ENCODE results near the gene PSPN. TPM values are rescaled to one million over a fixed set of nuclear protein-coding genes. Genes with fewer than 3 reads are reported as not detected.

The PSPN gene
- total and polyA plus RNA-seq, 9 of the 15 experiments (the other 6 are each of a cell fraction or from before 2014, with no cell fraction given), result 0.21 to 1.1 (median 0.58) TPM

DNA sequence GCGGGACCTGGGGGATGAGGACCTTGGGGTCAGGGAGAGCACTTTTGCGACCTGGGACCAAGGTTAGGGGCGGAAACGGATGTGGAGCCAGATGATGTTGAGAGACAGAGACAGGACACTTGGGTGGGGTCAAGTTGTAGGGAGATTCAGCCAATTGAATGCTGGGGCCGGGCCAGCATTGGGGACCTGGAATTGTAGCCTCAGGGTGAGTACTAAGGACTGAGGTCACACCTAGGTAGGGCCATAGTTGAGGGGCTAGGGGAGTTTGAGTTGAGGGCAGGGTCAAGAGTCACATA, 2.0 kb downstream of the PSPN start (continued):
- TF ChIP-seq NCOA4 (IDR thresholded peaks at IDR 0.05; ENCODE audit: partially characterized antibody) (no peak), ZKSCAN1 (IDR thresholded peaks at IDR 0.05; ENCODE audit: low read depth, low read length) (no peak), SMAD2 (IDR thresholded peaks at IDR 0.05; ENCODE audit: low read depth, low read length) (no peak), POLR2A (conservative IDR thresholded peaks at IDR 0.05) (peak; percentile 45; the same call in 1 of the 2 replicates), ZNF41 (CRISPR knock-in tag; conservative IDR thresholded peaks at IDR 0.05) (no peak), MCM7 (IDR thresholded peaks at IDR 0.05) (no peak), POLR2B (IDR thresholded peaks at IDR 0.05; ENCODE audit: low read depth, partially characterized antibody) (peak; percentile 26), SIN3A (IDR thresholded peaks at IDR 0.05; ENCODE audit: borderline replicate concordance in 2 of 2, control insufficient read depth in 1 of 2, low read depth in 2 of 2, low read length in 2 of 2) (no peak)
- TF ChIP-seq, protein P1, sequence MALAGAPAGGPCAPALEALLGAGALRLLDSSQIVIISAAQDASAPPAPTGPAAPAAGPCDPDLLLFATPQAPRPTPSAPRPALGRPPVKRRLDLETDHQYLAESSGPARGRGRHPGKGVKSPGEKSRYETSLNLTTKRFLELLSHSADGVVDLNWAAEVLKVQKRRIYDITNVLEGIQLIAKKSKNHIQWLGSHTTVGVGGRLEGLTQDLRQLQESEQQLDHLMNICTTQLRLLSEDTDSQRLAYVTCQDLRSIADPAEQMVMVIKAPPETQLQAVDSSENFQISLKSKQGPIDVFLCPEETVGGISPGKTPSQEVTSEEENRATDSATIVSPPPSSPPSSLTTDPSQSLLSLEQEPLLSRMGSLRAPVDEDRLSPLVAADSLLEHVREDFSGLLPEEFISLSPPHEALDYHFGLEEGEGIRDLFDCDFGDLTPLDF (CRISPR knock-in tag; IDR thresholded peaks at IDR 0.05), result no peak
- TF ChIP-seq, protein P2, sequence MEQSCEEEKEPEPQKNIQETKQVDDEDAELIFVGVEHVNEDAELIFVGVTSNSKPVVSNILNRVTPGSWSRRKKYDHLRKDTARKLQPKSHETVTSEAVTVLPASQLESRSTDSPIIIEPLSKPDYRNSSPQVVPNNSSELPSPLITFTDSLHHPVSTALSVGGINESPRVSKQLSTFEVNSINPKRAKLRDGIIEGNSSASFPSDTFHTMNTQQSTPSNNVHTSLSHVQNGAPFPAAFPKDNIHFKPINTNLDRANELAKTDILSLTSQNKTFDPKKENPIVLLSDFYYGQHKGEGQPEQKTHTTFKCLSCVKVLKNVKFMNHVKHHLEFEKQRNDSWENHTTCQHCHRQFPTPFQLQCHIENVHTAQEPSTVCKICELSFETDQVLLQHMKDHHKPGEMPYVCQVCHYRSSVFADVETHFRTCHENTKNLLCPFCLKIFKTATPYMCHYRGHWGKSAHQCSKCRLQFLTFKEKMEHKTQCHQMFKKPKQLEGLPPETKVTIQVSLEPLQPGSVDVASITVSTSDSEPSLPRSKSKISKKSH (CRISPR knock-in tag; IDR thresholded peaks at IDR 0.05), result no peak
- TF ChIP-seq, protein P3, sequence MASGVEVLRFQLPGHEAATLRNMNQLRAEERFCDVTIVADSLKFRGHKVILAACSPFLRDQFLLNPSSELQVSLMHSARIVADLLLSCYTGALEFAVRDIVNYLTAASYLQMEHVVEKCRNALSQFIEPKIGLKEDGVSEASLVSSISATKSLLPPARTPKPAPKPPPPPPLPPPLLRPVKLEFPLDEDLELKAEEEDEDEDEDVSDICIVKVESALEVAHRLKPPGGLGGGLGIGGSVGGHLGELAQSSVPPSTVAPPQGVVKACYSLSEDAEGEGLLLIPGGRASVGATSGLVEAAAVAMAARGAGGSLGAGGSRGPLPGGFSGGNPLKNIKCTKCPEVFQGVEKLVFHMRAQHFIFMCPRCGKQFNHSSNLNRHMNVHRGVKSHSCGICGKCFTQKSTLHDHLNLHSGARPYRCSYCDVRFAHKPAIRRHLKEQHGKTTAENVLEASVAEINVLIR (CRISPR knock-in tag; IDR thresholded peaks at IDR 0.05), result no peak
- TF ChIP-seq, protein P4, sequence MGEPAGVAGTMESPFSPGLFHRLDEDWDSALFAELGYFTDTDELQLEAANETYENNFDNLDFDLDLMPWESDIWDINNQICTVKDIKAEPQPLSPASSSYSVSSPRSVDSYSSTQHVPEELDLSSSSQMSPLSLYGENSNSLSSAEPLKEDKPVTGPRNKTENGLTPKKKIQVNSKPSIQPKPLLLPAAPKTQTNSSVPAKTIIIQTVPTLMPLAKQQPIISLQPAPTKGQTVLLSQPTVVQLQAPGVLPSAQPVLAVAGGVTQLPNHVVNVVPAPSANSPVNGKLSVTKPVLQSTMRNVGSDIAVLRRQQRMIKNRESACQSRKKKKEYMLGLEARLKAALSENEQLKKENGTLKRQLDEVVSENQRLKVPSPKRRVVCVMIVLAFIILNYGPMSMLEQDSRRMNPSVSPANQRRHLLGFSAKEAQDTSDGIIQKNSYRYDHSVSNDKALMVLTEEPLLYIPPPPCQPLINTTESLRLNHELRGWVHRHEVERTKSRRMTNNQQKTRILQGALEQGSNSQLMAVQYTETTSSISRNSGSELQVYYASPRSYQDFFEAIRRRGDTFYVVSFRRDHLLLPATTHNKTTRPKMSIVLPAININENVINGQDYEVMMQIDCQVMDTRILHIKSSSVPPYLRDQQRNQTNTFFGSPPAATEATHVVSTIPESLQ (CRISPR knock-in tag; IDR thresholded peaks at IDR 0.05), result no peak
- TF ChIP-seq, protein P5, sequence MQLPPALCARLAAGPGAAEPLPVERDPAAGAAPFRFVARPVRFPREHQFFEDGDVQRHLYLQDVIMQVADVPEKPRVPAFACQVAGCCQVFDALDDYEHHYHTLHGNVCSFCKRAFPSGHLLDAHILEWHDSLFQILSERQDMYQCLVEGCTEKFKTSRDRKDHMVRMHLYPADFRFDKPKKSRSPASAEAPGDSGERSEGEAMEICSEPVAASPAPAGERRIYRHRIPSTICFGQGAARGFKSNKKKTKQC (CRISPR knock-in tag; IDR thresholded peaks at IDR 0.05), result 0 out of 2 replicates have a peak, but pooled peaks have one; percentile 15
